Forelimb muscle (tissue), 1 donor: Measurements from ENCODE around the gene MAGEA9B. TPM values are rescaled to one million over a fixed set of nuclear protein-coding genes. Genes with fewer than 3 reads are reported as not detected.
A peak's percentile ranks its signal among the peaks of the same experiment; 100 is the strongest.
"Not testable (repeated sequence)": the region's sequence is repeated elsewhere in the genome, so short reads cannot be mapped to it uniquely, and the experiment has no call there.

Experiments used
- DNase-seq: peaks from one replicate; pipeline ENCODE4 v3.0.0-alpha.2; 2013; ENCODE audit warnings: low read depth
- polyA plus RNA-seq: library from polyadenylated mRNA; unstranded; fragments of 120-200 nt; gene quantifications from one replicate; pipeline ENCODE4 v1.2.1, GENCODE V29; 2013; ENCODE audit not compliant: insufficient read length

Gene MAGEA9B
- polyA plus RNA-seq, 1 donor: not detected

- DNase-seq: no peak
These were observed 15.5 kb downstream of the MAGEA9B start for GRCh38 chrX:149571770-149572169.

- no peak for DNase-seq
These were observed 16.6 kb downstream of the MAGEA9B start for GRCh38 chrX:149570668-149571067.

GRCh38 chrX:149569770-149570169 lies 17.5 kb downstream of the MAGEA9B start:
- no peak for DNase-seq

- DNase-seq: no peak
These were observed 18.5 kb downstream of the MAGEA9B start for GRCh38 chrX:149568701-149569296.

GRCh38 chrX:149567621-149568417 lies 19.4 kb downstream of the MAGEA9B start:
- no peak for DNase-seq

- DNase-seq: no peak
These were observed 23.9 kb downstream of the MAGEA9B start for GRCh38 chrX:149563359-149563758.

GRCh38 chrX:149555251-149555650 lies 32.0 kb downstream of the MAGEA9B start:
- not testable (repeated sequence) for DNase-seq

GRCh38 chrX:149551939-149552248 lies 35.4 kb downstream of the MAGEA9B start:
- not testable (repeated sequence) for DNase-seq

GRCh38 chrX:149551245-149551938 lies 35.9 kb downstream of the MAGEA9B start:
- DNase-seq: not testable (repeated sequence)

GRCh38 chrX:149550454-149550853 lies 36.8 kb downstream of the MAGEA9B start:
- not testable (repeated sequence) for DNase-seq

- DNase-seq: not testable (repeated sequence)
These were observed 37.6 kb downstream of the MAGEA9B start, which contains the start of gene HSFX3 for GRCh38 chrX:149549701-149550100. Gene HSFX3, minus strand, starts transcription at chrX:149549924. Its CDS starts 72 bp downstream, at chrX:149549852.

- not testable (repeated sequence) for DNase-seq
These were observed 39.5 kb downstream of the MAGEA9B start for GRCh38 chrX:149547782-149548181.

- DNase-seq: not testable (repeated sequence)
These were observed 40.3 kb downstream of the MAGEA9B start for GRCh38 chrX:149546962-149547361.

GRCh38 chrX:149545545-149546543 lies 41.4 kb downstream of the MAGEA9B start:
- not testable (repeated sequence) for DNase-seq

GRCh38 chrX:149541521-149542047 lies 45.7 kb downstream of the MAGEA9B start:
- DNase-seq: no peak

GRCh38 chrX:149540621-149541520 lies 46.4 kb downstream of the MAGEA9B start, which contains the start of gene EOLA1:
Gene EOLA1, plus strand, starts transcription at chrX:149541012. Its CDS starts 4,619 bp downstream, at chrX:149545631.
- DNase-seq: peak; percentile 60

- peak; percentile 25 for DNase-seq
These were observed 47.1 kb downstream of the MAGEA9B start for GRCh38 chrX:149540131-149540620.

GRCh38 chrX:149539283-149540130 lies 47.8 kb downstream of the MAGEA9B start:
- peak; percentile 82 for DNase-seq

- DNase-seq: not testable (repeated sequence)
These were observed 49.8 kb downstream of the MAGEA9B start for GRCh38 chrX:149537474-149537873.
